C4-2B (cell line): ENCODE data around the gene UGGT1.
"Not testable (repeated sequence)": the region's sequence is repeated elsewhere in the genome, so short reads cannot be mapped to it uniquely, and the experiment has no call there.

Experiments used
- H3K27ac ChIP-seq: fragments of 450-650 bp; 2 replicates; pipeline ENCODE4 v1.5.1; 2017
- ZFX ChIP-seq: fragments of 450-650 bp; IDR thresholded peaks from 2 replicates; pipeline ENCODE4 v1.6.1; 2017
- TF ChIP-seq, protein P1 (sequence below): fragments of 450-650 bp; conservative IDR thresholded peaks from 2 replicates; pipeline ENCODE4 v1.5.1; 2017; ENCODE audit warnings: mild to moderate bottlenecking

The UGGT1 gene

DNA sequence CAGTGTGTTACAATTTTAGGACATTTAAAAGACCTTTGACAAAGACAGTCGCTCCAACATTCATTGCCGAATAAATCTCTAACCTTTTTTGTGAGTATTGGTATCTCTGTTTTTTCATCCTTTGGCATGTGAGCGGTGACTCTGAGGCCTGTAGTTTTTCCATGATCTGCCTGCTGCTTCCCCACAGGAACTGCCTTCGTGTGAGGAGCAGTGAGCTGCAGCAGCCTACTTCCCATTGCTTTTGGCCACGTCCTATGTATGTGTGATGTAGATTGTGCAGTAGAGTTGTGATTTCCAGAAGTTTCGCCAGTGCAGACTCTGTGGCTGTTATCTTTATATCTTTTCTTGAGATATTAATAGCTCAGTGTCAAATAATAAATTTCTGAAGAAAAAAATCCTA, 79.8 kb downstream of the UGGT1 start:
- H3K27ac ChIP-seq: no peak overlapping the region
- TF ChIP-seq, protein P1, sequence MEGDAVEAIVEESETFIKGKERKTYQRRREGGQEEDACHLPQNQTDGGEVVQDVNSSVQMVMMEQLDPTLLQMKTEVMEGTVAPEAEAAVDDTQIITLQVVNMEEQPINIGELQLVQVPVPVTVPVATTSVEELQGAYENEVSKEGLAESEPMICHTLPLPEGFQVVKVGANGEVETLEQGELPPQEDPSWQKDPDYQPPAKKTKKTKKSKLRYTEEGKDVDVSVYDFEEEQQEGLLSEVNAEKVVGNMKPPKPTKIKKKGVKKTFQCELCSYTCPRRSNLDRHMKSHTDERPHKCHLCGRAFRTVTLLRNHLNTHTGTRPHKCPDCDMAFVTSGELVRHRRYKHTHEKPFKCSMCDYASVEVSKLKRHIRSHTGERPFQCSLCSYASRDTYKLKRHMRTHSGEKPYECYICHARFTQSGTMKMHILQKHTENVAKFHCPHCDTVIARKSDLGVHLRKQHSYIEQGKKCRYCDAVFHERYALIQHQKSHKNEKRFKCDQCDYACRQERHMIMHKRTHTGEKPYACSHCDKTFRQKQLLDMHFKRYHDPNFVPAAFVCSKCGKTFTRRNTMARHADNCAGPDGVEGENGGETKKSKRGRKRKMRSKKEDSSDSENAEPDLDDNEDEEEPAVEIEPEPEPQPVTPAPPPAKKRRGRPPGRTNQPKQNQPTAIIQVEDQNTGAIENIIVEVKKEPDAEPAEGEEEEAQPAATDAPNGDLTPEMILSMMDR: no peak
- no peak for TF ChIP-seq ZFX

DNA sequence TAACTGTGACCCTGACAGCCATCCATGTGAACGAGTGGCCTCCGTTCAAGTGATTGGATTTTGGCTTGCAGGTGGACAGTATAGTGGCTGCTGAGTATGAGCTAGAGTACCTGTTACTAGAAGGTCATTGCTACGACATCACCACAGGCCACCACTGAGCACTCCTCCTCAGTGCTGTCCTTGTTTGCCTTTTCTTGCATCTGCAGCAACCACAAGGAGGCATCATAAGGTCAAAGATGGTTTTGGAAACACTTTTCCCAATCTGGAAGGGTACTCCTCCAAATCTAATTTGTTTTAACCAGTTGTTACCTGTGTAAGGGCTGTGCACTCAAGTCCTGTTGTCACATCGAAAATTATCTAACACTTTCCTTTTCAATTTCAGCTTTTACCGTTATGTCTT, 81.2 kb downstream of the UGGT1 start:
- TF ChIP-seq, protein P1: peak; percentile 31
- no peak for TF ChIP-seq ZFX
- H3K27ac ChIP-seq: no peak overlapping the region

DNA sequence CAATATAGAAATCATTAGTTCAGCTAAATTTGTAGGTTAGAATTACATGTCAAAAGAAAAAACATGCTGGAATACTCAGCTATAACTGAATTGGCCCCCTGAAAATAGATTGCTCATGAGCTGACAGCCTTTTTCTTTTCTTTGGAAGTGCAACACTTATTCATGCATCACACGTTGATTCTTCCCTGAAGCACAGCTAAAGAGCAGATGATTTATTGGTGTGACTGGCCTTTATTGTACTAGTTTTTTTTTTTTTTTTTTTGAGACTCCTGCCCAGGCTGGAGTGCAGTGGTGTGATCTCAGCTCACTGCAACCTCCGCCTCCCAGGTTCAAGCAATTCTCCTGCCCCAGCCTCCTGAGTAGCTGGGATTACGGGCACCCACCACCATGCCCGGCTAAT, 83.1 kb downstream of the UGGT1 start:
- not testable (repeated sequence) for H3K27ac ChIP-seq

DNA sequence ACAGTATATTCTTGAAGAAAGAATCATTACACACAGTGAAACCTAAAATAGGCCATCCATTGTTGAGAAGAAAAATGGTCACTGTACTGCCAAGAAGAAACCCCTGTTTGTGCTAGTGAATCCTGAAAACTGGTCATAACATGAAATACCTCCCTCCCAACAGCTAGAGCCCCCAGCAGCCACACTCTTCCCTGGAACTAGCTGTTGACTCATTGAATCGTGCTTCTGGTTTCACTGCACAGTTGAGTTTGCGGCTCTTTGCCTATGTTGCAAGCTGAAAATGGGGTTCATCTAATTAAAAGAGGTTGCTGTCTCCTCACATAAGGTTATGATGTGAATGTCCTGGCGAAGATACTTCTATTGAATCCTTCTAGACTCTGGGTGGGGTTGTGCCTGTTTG, 86.3 kb downstream of the UGGT1 start:
- TF ChIP-seq, protein P1: no peak
- TF ChIP-seq ZFX: no peak
- no peak overlapping the region for H3K27ac ChIP-seq

DNA sequence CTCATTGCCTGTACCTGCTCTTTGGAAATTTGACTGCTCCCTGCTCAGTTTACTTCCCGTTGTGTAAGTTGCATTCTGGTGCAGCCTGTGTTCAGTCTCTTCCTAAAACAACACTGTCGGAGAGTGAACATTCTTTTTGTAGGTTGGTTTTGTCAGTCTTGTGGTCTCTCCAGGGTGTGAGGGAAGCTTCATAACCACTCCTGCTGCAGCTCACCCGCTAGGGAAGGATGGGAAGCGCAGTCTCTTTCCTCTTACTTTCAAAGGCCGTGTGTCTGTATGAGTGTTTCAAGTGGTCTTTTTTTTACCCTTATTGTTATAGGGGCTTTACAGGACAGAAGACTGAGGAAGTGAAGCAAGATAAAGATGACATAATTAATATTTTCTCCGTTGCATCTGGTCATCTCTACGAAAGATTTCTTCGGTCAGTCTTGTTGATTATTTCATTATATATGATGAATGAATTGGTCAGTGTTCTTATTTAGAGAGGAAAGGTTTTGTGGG, 87.2 kb downstream of the UGGT1 start:
- no peak overlapping the region for H3K27ac ChIP-seq
- TF ChIP-seq ZFX: no peak
- TF ChIP-seq, protein P1: no peak

DNA sequence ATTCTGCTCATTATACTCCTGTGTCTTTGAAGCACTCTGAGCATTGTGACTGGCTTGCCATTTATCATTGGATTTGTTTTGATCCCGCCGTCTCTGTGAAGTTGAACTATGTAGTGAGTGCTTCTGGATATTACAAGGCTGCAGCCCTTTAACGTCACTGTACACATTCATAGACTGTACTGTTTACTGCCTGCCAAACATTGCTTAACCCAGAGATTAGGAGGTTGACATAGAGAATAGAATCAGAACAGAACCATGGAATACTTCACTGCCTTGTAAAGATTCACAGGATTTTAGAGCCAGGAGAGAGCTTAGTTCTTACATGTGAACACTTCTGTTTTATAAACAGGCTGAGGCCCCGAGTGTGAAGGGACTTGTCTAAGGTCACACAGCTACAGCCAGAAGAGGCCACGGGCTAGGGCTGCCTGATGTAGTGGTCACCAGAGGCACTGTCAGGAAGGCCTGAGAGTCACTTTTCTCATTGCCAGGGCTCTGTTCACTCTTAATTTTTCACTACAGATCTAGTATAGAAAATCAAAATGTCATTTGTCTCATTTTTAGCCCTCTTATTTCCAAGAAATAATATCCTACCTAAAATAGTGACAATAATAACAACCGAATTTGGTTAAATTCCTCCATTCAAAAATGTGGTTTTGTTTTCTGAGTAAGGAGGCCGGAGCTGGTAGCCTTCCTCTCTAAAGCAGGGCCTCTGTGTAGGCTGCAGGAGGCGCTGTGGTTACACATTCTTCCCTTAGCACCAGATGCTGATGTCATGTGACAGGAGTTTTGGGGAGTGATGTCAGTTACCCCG, 87.9 kb downstream of the UGGT1 start:
- TF ChIP-seq ZFX: no peak
- TF ChIP-seq, protein P1: peak; percentile 71
- no peak overlapping the region for H3K27ac ChIP-seq

DNA sequence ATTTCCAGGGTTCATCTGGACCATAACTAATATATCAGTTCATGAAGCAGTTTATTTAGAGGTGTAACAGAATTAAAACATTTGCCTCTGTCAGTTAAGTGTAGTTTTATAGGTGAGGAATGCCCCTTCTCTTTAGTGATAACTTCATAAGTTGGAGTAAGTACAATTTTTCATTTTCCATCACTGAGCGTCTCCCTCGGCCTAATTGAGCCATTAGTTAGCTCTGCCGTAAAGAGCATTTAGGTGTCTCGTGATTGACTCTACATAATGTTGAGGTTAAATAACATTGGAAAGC, 88.4 kb downstream of the UGGT1 start:
- TF ChIP-seq ZFX: no peak
- TF ChIP-seq, protein P1: peak; percentile 45
- no peak overlapping the region for H3K27ac ChIP-seq

DNA sequence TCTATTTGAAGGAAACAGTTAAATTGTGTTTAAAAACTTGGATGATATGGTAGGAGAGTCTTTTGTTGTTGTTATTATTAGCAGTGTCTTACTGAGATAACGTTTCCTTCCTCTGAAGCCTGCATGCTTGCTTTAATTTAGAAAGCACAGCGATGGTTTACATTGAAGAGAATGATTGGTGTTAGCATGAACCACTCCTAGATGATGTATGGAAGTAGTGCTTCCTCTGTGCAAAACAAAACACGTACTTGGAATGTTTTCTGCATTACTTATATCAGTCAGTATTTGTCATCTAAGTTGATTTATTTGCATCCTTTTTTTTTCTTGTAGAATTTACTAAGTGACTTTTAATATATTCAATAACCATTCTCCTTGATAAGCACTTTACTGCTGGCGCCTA, 89.0 kb downstream of the UGGT1 start:
- no peak overlapping the region for H3K27ac ChIP-seq
- no peak for TF ChIP-seq ZFX
- TF ChIP-seq, protein P1: no peak
